Measurements from ENCODE around the gene RAPGEF1. TPM values are rescaled to one million over a fixed set of nuclear protein-coding genes. Genes with fewer than 3 reads are reported as not detected.
A peak's percentile ranks its signal among the peaks of the same experiment; 100 is the strongest.
"Not testable (repeated sequence)": the region's sequence is repeated elsewhere in the genome, so short reads cannot be mapped to it uniquely, and the experiment has no call there.

The RAPGEF1 gene
- total RNA-seq, 2 donors from 2014 or later: 170 to 175 TPM

DNA sequence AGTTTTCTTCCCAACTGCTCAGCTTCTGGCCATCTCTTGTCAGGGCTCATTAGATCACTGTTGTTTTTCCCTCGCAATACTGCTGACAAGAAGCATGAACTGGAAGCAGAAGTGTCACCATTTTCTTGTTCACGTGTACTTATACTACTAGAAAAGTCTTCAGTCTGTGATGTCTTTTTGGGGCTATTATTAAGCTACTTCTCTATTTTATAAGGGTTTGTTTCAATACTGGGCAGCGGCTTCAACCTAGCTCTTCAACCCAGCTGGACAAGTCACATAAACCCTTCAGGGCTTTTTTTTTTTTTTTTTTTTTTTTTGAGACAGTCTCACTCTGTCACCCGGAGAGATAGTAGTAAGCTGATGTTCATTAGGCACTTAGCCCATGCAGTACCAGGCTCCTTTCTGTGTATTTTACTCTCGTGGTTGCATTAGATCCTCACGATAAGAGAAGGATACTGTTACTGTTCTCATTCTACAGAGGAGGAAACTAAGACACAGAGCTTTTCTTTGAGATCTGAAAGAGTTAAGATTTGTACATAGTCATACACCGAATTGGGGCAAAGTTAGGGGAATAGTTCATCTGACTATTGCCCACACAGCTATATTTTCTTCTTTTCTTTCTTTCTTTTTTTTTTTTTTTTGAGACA is 20.5 kb downstream of the RAPGEF1 start:
- Mint-ChIP-seq H3K27ac (peak overlapping the region; percentile 84), H3K9me3 (no peaks in the 10 kb centered on the region), H3K36me3 (ENCODE audit: insufficient read depth in 2 of 2) (peaks cover 7 to 10% of the 10 kb centered on the region in 2 donors), H3K27me3 (ENCODE audit: low read depth) (no peaks in the 10 kb centered on the region), H3K4me3 (peak overlapping the region in 1 of 2 donors; percentile 81), H3K4me1 (ENCODE audit: low read depth) (peaks cover 76% of the 10 kb centered on the region)
- no peak for DNase-seq
- peak; percentile 24 to 49 for ATAC-seq (replicated peaks in 1 of 2)

DNA sequence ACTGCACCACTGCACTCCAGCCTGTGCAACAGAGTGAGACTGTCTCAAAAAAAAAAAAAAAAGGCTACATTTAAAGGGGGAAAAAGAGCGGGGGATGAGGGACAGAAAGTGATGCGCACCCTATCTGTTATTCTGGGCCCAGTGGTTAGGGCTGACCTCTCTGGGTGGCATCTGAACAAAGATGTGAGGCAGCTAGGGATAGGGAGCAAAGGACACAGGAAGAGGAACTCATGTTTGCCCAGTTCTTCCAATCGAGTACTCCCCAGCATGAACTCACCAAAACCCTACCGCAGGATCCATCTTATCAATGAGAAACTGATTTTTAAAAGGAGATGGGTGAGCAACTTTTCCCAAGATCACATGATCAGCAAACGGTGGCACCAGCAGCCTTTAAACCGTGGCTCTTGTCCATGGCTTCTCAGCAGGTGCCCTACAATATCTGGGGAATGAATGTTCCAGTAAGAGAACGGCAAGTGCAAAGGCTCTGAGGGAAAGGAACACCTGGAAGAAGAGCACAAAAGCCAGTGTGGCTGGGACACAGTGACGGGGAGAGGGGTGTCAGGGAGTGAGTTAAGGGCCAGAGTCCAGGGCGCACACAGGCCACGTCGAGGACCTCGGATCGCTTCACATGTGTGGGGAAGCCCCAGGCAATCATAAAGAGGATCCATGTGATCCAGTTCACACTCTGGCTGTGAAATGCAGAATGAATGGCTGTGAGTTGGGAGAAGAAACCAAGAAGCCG is 22.0 kb downstream of the RAPGEF1 start:
- H3K9me3 Mint-ChIP-seq: no peaks in the 10 kb centered on the region
- H3K27me3 Mint-ChIP-seq (ENCODE audit: low read depth): no peaks in the 10 kb centered on the region
- peaks cover 7% of the 10 kb centered on the region in 2 donors for H3K36me3 Mint-ChIP-seq (ENCODE audit: insufficient read depth in 2 of 2)
- DNase-seq (no peak), ATAC-seq (replicated peaks in 1 of 2) (no peak)
- H3K4me3 Mint-ChIP-seq: no peak overlapping the region
- peak overlapping the region; percentile 74 for H3K27ac Mint-ChIP-seq
- H3K4me1 Mint-ChIP-seq (ENCODE audit: low read depth): peaks cover 70% of the 10 kb centered on the region

DNA sequence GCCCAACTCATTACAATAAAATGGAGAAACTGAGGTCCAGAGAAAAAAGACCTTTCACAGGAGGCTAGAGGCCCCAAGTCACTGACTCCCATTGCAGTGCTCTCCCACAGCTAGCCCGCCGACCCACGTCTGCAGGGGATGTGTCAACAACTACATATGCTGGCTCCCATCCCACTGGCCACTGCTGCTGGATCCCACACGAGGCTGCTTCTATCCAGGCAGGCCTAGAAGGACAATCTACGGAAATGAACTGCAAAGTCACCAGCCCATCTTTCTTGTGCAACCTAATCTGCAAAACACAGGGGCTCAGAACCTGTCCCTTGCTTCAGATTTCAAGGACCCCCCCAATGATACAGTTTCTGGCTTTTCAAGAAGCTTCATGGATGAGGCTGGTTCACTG is 24.0 kb downstream of the RAPGEF1 start:
- no peak overlapping the region for H3K27ac Mint-ChIP-seq
- H3K9me3 Mint-ChIP-seq: no peaks in the 10 kb centered on the region
- DNase-seq (no peak), ATAC-seq (replicated peaks in 1 of 2) (no peak)
- no peaks in the 10 kb centered on the region for H3K27me3 Mint-ChIP-seq (ENCODE audit: low read depth)
- peaks cover 81% of the 10 kb centered on the region for H3K4me1 Mint-ChIP-seq (ENCODE audit: low read depth)
- H3K4me3 Mint-ChIP-seq: no peak overlapping the region
- peaks cover 7% of the 10 kb centered on the region in 2 donors for H3K36me3 Mint-ChIP-seq (ENCODE audit: insufficient read depth in 2 of 2)

DNA sequence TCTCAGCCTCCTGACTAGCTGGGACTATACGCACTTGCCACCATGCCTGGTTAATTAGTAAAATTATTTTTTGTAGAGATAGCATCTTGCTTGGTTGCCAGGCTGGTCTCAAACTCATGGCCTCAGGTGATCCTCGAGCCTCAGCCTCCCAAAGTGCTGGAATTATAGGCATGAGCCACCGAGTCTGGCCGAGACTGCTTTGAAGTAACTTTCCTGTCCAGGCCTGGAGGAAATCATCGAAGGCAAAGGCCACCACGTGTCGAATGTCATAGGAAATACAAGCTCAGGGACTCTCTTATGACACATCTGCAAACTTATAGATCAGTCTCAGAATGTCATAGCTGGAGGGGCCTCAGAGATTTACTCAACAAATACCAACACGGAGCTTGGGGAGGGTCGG is 25.1 kb downstream of the RAPGEF1 start:
- ATAC-seq (replicated peaks in 1 of 2) (no peak), DNase-seq (no peak)
- Mint-ChIP-seq H3K27ac (peak overlapping the region; percentile 59), H3K4me3 (no peak overlapping the region), H3K9me3 (no peaks in the 10 kb centered on the region), H3K27me3 (ENCODE audit: low read depth) (no peaks in the 10 kb centered on the region), H3K4me1 (ENCODE audit: low read depth) (peaks cover 81% of the 10 kb centered on the region), H3K36me3 (ENCODE audit: insufficient read depth in 2 of 2) (peaks cover 7% of the 10 kb centered on the region in 2 donors)

DNA sequence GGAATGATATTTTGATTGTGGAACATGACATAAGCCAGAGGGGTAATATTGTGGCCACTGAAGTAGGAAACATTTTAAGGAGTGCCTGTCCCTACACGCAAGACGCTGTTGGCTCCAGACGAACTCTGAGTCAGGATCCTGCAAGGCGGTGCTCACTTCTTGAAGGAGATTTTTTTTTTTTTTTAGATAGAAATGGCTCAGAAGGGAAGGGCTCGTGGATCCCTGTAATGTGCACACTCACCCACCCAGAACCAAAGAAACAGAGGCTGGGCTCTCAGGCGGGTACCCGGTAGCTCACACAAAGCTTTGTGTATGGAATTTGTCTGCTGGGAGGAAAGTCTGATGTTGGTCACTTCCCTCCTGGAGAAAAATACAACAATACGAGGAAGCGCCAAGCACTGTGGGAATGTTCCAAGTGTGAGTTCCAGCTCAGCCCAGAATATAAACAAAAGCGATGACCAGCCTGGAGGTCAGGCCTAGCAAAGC is 25.7 kb downstream of the RAPGEF1 start:
- Mint-ChIP-seq H3K4me1 (ENCODE audit: low read depth) (peaks cover 81% of the 10 kb centered on the region), H3K36me3 (ENCODE audit: insufficient read depth in 2 of 2) (peaks cover 7% of the 10 kb centered on the region in 2 donors), H3K4me3 (no peak overlapping the region), H3K9me3 (no peaks in the 10 kb centered on the region), H3K27ac (no peak overlapping the region), H3K27me3 (ENCODE audit: low read depth) (no peaks in the 10 kb centered on the region)
- DNase-seq (no peak), ATAC-seq (replicated peaks in 1 of 2) (no peak)

DNA sequence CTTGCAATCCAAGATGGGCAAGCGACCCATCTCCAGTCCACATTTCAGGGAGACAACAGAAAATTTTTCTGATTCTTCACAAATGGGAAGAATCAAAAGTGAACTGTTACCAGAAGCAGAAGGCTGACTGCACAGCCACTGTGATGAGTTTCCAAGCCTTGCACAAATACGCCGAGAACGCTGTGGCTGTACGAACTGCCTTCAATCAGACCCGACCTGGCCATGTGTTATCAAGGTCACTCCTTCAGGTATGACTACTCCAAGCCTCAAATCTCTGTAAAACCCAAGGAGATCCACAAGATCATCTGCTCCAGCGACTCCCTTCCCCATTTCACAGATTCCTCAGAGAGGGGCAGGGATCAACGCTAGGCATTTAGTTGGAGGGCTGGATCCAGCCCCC is 26.9 kb downstream of the RAPGEF1 start:
- DNase-seq: no peak
- Mint-ChIP-seq H3K4me3 (no peak overlapping the region), H3K27ac (peak overlapping the region; percentile 14), H3K27me3 (ENCODE audit: low read depth) (no peaks in the 10 kb centered on the region), H3K36me3 (ENCODE audit: insufficient read depth in 2 of 2) (peaks cover 4 to 7% of the 10 kb centered on the region in 2 donors), H3K4me1 (ENCODE audit: low read depth) (peaks cover 84% of the 10 kb centered on the region), H3K9me3 (no peaks in the 10 kb centered on the region)
- ATAC-seq (replicated peaks in 1 of 2): no peak

DNA sequence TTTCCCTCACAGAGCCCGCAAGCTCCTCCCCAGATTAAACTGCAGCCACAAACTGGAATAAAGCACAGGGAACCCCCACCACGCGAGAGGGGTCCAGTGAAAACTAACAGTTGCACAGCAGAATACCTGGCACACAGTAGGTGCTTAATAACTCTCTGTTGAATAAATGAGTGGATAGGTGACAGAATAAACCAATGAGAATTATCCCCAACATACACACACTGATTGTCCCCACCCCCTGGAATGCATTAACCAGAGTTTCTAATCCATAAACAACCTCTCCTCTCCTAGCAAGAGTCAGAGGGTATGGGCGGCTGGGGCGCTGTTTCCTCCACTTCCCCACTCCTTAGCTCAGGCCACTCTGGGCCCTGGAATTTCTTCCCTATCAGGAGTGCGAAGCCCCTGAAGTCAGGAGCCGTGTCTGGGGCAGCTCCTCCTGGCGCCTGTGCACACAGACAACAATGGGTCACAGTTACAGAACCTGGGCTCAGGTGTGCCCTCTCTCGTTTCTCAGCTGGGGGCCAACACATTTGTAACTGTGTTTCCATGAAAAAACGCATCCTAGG is 27.6 kb downstream of the RAPGEF1 start:
- peaks cover 84% of the 10 kb centered on the region for H3K4me1 Mint-ChIP-seq (ENCODE audit: low read depth)
- no peaks in the 10 kb centered on the region for H3K27me3 Mint-ChIP-seq (ENCODE audit: low read depth)
- H3K4me3 Mint-ChIP-seq: no peak overlapping the region
- ATAC-seq (replicated peaks in 1 of 2): no peak
- H3K36me3 Mint-ChIP-seq (ENCODE audit: insufficient read depth in 2 of 2): peaks cover 3 to 7% of the 10 kb centered on the region in 2 donors
- no peak overlapping the region for H3K27ac Mint-ChIP-seq
- DNase-seq: no peak
- H3K9me3 Mint-ChIP-seq: no peaks in the 10 kb centered on the region

DNA sequence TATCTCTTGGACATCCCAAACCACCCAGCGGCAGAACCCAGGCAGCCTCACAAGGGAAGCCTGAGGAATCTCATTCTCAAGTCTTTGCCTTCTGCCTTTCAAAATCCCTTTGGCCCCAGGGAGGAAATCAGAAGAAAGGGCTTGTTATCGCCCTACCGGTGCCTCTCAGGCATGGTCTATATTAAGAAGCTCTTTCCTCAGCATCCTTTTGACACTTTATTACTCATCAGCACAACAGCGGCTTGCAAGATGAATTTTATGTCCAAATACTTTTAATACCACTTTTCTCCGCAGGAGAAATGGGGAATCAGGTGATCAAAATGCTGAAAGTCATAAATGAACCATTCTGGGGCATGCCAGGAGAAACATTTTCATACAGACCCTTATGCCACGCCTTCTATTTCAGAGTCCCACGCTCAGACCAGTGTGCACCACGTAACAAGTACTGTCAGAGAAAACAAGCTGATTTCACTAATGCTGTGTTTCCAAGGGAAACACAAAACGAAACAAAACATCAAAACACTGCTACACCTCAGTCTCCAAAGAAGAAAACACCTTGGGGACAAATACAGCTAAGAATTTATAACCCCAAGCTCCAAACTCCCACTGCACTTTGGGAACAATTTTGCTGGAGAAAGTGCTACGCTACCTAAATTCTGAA is 30.0 kb downstream of the RAPGEF1 start:
- Mint-ChIP-seq H3K9me3 (no peaks in the 10 kb centered on the region), H3K4me3 (peak overlapping the region; percentile 48 to 93), H3K27me3 (ENCODE audit: low read depth) (no peaks in the 10 kb centered on the region), H3K4me1 (ENCODE audit: low read depth) (peaks cover 90% of the 10 kb centered on the region), H3K27ac (peak overlapping the region; percentile 88), H3K36me3 (ENCODE audit: insufficient read depth in 2 of 2) (peaks cover under 1 to 7% of the 10 kb centered on the region in 2 donors)
- peak; percentile 45 to 53 for DNase-seq
- ATAC-seq (replicated peaks in 1 of 2): peak; percentile 90

DNA sequence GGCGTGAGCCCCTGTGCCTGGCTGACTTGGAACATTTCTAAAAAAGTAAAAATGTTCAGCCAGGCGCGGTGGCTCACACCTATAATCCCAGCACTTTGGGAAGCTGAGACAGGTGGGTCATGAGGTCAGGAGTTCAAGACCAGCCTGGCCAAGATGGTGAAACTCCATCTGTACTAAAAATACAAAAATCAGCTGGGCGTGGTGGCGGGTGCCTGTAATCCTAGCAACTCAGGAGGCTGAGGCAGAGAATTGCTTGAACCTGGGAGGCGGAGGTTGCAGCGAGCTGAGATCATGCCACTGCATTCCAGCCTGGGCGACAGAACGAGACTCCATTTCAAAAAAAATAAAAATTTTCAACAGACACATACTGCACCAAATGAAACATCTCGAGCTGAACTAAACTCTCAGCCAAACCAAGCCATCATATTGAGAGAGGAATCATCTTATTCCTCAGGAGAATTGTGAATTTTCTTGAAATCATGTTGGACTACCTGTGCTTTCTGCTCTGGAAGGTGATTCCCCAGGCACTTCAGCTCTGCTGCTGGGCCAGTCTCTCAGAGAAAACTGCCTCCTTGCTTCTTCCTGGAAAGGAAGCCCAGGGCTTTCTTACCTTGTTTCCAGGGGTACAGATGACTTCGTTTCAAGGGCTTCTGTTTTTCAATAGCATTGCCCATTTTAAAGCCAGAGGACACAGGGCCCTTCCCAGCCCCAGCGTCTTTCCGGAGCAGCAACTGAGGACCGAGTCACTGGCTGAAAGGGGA is 30.7 kb downstream of the RAPGEF1 start:
- Mint-ChIP-seq H3K4me3 (peak overlapping the region; percentile 48 to 93), H3K4me1 (ENCODE audit: low read depth) (peaks cover 94% of the 10 kb centered on the region), H3K27ac (peak overlapping the region; percentile 88)
- ATAC-seq (replicated peaks in 1 of 2); H3K27me3 Mint-ChIP-seq (ENCODE audit: low read depth); H3K36me3 Mint-ChIP-seq (ENCODE audit: insufficient read depth in 2 of 2); DNase-seq; H3K9me3 Mint-ChIP-seq: not testable (repeated sequence)

DNA sequence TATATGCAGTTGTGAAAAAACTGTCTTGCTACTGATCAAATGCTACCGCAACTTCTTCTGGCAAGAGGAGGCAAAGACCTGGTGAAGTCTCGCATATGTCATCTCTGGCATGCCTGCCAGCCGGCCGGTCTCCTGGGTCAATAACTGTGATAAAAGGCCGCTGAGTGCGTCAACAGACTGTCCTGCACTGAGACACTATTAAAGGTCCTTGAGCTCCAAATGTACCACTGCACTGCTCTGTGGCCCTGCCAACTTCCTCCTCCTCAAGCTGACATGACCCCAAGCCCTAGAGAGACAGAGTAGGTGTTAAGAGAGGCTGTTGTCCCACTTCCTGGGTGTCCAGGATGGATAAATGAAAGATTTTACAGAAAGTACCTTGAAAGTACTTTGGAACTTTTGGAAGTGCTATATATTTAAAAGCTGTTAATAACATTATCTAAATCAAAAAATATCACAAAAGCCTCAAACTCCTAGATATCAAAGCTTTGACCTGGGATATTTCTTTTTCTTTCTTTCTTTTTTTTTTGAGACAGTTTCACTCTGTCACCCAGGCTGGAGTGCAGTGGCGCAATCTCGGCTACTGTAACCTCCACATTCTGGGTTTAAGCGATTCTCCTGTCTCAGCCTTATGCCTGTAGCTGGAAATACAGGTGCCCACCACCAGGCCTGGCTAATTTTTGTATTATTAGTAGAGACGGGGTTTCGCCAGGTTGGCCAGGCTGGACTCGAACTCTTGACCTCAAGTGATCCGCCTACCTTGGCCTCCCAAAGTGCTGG is 31.5 kb downstream of the RAPGEF1 start:
- ATAC-seq (replicated peaks in 1 of 2) (no peak), DNase-seq (no peak)
- Mint-ChIP-seq H3K27me3 (ENCODE audit: low read depth) (no peaks in the 10 kb centered on the region), H3K36me3 (ENCODE audit: insufficient read depth in 2 of 2) (peaks cover 0 to 7% of the 10 kb centered on the region in 2 donors), H3K4me1 (ENCODE audit: low read depth) (peaks cover 94% of the 10 kb centered on the region), H3K27ac (peak overlapping the region; percentile 58), H3K9me3 (no peaks in the 10 kb centered on the region), H3K4me3 (peak overlapping the region; percentile 68 to 78)

DNA sequence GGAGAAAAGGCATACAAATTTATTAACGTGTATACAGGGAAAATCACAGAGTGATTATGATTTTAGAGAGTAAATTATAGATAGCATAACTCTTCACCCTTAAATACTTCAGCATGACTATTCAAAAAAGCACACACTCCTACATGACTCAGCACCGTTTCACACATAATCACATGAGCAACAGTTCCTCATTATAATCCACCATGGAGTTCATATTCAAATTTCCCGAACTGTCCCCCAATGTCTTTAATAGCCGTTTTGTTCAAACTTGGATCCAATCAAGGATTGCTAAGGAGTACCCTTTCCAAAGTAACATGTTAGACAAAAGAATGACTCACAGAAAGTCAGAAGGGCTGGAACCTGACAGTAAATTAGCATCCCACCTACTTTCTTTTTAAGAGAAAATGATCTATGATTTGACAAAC is 32.1 kb downstream of the RAPGEF1 start:
- ATAC-seq (replicated peaks in 1 of 2) (no peak), DNase-seq (no peak)
- Mint-ChIP-seq H3K4me3 (peak overlapping the region; percentile 68 to 78), H3K9me3 (no peaks in the 10 kb centered on the region), H3K27me3 (ENCODE audit: low read depth) (no peaks in the 10 kb centered on the region), H3K27ac (peak overlapping the region; percentile 58), H3K36me3 (ENCODE audit: insufficient read depth in 2 of 2) (peaks cover 0 to 5% of the 10 kb centered on the region in 2 donors), H3K4me1 (ENCODE audit: low read depth) (peaks cover 87% of the 10 kb centered on the region)

DNA sequence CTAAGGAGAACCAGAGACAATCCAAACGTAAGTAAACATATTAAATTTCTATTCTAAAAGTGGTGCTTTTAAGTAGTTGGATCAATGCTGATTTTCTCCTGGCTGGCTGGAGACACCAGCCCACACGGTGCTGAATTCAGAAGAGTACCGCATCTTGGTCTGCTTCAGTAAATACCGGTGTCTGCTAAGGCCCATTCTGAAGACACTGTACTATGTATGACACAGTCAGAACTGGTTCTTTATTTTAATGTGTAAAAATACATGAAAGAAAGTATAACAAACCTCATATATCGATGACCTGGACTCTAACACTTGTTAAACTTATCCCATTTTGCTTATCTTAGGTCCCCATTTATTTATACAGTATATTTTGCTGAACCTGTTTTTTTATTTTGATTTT is 32.8 kb downstream of the RAPGEF1 start:
- Mint-ChIP-seq H3K36me3 (ENCODE audit: insufficient read depth in 2 of 2) (peaks cover 0 to 5% of the 10 kb centered on the region in 2 donors), H3K27ac (peak overlapping the region; percentile 58)

More for the DNA sequence above, 32.8 kb downstream of the RAPGEF1 start:
- Mint-ChIP-seq H3K9me3 (no peaks in the 10 kb centered on the region), H3K4me1 (ENCODE audit: low read depth) (peaks cover 86% of the 10 kb centered on the region), H3K27me3 (ENCODE audit: low read depth) (no peaks in the 10 kb centered on the region), H3K4me3 (peak overlapping the region in 1 of 2 donors; percentile 78)
- DNase-seq (no peak), ATAC-seq (replicated peaks in 1 of 2) (no peak)
